Left ventricle myocardium superior (tissue), 1 donor: Measurements from ENCODE around the gene LRBA. TPM values are rescaled to one million over a fixed set of nuclear protein-coding genes. Genes with fewer than 3 reads are reported as not detected.
A peak's percentile ranks its signal among the peaks of the same experiment; 100 is the strongest.

Experiments used
- ATAC-seq: fragments of 200-7000 bp; cut with Tn5 transposase; one replicate; pipeline ENCODE4 v1.9.1; 2020; ENCODE audit warnings: mild to moderate bottlenecking, moderate library complexity
- DNase-seq: peaks from one replicate; pipeline ENCODE4 v3.0.0-alpha.2; 2020
- intact Hi-C: fragments of 100-400 bp; cut with micrococcal nuclease; formaldehyde crosslinking; loops from one replicate; pipeline ENCODE4 v1.11.0; 2022
- total RNA-seq: library from RNA; stranded (reverse); fragmentation: NEBNext Ultra II Directional; extraction: Animal tissue kit (Norgen Biotek cat#: 25700); gene quantifications from one replicate; pipeline ENCODE4 v1.2.1, GENCODE V29; 2021
- donor health status: DM: no; HTN: yes; CAD: no; lungs with severe emphysema.

Gene LRBA
- total RNA-seq, 1 donor from 2014 or later: 21.4 TPM

DNA sequence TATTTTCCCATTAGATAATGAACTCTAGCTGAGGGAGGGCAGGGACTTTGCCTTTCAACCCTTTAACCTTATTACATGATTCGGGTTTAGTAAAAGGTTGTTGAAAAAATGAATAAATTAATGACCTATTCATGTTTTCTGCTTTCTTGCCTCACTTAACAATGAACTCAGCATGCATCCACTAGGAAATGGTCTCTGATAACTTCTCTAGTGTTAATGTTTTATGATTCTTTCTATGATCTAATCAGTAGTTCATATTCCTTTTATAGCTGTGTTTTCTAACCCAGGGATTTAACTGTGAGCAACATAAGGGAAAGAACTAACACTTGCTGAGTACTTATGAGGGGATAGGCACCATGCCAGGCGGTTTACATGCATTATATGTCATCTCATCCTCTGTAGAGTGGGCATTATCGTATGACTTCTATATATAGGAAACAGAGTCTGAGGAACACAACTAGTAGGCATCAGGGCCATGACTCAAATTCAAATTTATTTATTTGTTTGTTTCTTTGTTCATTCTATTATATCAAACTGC, 669.8 kb downstream of the LRBA start:
- ATAC-seq (no peak), DNase-seq (no peak)
- intact Hi-C loops: no loop called here

DNA sequence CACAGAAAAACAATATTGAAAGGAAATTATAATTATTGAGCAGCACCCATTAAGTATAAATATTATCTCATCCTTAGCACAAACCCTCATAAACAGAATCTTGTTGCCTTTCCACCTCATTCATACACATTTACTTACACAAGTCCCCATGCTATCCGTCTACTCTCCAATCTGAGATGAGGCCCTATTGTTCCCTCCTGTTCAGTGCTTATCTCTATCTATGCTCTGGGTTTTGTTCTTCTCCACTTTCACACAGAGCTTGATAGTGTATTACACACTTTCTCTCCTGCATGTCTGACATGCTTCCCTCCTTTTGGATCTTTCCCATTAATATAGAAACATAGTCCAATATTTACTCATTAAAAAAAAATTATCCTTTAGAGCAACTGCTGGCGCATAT, 671.3 kb downstream of the LRBA start:
- ATAC-seq (peak; percentile 82), DNase-seq (no peak)
- intact Hi-C loops: no loop called here

DNA sequence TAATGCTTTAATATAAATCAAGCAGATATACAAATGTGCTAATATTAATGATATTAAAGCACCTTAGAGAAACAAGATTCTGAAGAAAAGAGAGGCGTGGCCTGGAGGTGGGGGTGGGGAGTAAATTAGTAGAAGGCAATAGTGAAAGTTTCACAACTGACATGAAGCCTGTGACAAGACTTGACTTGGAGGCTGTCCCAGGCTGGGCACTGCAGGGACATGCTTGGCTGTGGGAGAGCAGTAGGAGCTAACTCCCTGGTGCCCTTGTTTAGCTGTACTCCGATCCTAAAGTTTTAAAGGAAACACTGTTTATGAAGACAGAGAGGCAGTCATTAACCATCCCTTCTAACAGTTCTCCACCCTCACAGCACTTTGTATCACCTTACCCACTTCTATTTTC, 672.1 kb downstream of the LRBA start:
- peak; percentile 74 for DNase-seq
- peak; percentile 98 for ATAC-seq
- intact Hi-C loops: no loop called here

DNA sequence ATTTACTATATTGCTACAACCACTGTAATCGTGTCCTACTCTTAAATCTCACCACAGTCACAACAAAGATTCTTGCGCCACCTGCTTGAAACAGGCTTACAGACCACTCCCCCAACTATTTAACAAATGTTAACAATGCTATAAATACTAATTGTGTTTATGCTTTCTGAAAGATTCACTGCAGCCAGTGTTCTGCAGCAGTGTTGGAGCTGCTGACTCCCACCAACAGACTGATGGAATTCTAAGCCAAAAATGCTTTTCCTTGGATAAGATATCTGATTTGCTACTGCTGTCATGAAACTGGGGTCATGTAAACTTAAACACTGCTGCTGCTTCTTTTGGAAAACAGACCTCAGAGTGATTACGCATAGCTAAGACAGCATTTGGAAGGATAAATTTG, 677.4 kb downstream of the LRBA start:
- intact Hi-C loops: no loop called here
- no peak for DNase-seq
- no peak for ATAC-seq

DNA sequence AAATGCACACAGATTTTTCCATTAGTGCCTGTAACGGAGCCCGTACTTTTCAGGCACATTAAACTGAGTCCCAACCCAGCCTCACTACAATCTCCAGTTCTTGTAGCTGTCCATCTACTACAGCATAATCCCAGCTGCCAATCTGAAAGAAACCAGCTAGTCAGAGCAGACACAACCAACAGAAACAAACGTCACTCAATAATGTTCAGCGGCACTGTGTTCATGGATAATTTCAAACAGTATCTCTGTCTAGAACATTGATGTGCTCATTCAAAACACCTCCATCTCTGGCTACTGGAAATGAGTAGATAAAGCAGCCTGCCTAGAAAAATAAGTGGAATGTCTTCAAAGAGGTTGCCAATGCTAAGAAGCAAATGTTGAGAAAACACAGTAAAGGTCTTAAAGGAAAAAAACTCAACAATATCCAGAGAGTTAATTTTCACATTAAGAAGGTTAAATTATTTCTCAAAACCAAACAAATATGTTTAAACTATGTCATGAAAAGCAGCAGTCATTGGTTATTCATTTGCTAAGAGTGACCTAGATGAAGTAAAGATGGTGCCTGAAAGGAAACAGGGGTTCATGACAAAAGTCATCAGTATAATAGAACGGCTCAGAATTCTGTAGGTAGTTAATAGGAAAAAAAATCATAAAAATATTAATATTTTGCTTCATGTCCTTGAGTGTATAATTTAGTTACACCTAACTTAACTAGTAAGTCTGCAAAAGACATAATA, 678.2 kb downstream of the LRBA start:
- ATAC-seq (peak; percentile 49), DNase-seq (no peak)
- intact Hi-C loops: no loop called here

DNA sequence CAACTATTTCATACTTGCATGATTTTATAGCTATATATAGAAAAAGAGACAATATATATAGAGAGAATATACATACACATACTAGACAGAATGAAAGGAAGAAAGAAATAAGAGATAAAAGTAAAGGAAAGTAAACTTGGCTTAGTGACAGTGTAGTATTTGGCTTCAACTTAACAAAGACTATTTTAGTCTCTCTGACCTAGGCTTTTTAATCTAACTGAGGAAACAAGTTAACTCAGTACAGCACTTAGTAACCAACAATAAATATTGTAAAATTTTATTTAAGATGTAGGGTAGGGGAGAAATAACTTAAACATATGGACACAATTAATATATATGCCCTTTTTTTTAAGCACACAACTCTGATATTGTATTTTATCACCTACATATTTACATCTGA, 682.1 kb downstream of the LRBA start:
- no peak for DNase-seq
- intact Hi-C loops: no loop called here
- ATAC-seq: peak; percentile 36

DNA sequence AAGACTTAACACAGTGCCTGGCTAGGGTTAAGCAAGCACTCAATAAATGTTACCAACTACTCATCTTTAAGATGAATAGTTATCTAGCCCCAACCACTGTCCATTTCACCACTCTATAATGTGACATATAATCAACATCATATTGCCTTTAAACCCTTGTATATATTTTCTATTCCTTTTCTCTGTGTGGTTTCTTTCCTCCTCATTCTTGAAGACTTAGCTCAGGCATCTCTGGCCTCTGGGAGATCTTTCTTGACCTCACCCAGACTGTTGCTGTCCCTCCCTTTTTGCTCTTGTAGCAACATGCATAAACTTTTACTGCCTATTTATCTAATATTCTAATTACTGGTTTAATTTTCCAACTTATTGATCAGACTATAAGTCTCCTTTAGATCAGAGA, 683.0 kb downstream of the LRBA start:
- no peak for ATAC-seq
- intact Hi-C loops: no loop called here
- no peak for DNase-seq

DNA sequence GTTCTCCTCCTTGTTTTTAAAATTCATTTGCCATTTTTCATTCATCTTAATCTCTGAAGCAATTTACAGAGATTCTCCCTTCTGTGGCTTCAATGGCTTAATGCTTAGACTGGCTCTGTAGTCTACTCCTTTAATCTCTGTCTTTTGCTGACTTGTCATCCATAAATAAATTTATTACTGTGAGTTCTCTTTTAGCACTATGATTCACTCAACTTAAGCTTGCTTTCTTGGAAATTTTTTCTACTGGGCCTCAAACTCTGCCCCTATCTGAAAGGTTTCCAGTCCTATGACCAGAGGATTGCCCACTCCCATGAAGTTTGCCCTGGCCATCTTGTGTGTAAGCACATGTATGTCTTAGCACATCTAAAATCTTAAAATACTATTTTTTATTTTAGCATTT, 685.7 kb downstream of the LRBA start:
- ATAC-seq: no peak

DNA sequence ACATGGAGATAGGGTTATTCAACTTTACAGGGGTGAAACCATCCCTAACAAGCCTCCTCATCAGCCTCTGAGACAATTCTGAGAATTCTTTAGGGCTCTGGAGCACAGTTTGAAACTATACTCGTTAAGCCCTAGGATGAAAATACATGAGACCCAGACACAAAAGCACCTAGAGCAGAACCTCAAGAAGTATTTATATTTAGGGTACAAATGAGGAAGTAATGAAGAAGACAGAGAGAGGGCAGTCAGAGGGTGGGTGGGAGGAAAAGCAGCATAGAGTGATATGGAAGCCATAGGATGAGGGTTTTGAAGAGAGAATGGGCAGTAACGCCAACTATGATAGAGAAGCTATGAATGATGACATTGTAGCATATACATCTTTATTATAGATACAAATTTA, 686.6 kb downstream of the LRBA start:
- intact Hi-C loops: no loop called here
- ATAC-seq (no peak), DNase-seq (no peak)

More for the DNA sequence above, 685.7 kb downstream of the LRBA start:
- DNase-seq: no peak
- intact Hi-C loops: no loop called here

DNA sequence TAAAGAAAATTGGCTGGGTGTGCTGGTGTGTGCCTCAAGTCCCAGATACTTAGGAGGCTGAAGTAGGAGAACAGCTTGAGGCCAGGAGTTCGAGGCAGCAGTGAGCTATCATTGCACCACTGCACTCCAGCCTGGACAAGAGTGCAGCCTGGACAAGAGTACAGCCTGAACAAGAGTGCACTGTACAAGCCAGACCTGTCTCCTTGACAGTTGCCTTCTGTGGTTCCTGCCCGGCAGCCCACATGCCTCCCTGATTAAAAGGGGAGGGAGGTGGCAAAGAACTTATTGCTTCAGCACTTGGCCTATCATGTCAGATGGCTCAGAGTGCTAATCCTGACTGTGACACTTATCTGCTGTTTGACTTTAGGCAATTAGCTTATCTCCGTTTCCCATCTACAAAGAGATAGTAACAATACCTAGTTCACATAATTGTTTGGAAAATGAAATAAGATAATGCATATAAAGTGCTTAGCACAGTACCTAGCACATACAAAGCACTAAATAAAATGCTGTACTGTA, 687.8 kb downstream of the LRBA start:
- no peak for DNase-seq
- intact Hi-C loops: no loop called here
- ATAC-seq: peak; percentile 51

DNA sequence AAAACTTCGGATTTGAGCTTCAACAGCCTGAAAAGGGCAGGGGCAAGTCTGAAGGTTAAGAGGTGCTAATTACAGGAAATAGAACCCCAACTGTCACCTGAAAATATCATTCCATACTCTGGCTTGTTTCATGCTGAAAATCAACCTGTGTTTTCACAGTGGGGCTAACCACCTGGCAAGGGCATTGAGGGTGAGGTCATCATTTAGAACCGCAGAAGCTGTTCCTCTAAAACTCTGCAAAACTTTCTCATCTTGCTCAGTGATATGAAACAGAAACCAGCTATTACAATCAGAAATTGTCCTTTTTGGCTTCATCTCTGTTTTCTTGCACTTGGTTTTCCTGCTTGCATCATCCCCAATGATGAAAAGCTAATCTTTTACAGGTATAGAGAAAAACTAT, 689.2 kb downstream of the LRBA start:
- intact Hi-C loops: no loop called here
- ATAC-seq: no peak
- no peak for DNase-seq

DNA sequence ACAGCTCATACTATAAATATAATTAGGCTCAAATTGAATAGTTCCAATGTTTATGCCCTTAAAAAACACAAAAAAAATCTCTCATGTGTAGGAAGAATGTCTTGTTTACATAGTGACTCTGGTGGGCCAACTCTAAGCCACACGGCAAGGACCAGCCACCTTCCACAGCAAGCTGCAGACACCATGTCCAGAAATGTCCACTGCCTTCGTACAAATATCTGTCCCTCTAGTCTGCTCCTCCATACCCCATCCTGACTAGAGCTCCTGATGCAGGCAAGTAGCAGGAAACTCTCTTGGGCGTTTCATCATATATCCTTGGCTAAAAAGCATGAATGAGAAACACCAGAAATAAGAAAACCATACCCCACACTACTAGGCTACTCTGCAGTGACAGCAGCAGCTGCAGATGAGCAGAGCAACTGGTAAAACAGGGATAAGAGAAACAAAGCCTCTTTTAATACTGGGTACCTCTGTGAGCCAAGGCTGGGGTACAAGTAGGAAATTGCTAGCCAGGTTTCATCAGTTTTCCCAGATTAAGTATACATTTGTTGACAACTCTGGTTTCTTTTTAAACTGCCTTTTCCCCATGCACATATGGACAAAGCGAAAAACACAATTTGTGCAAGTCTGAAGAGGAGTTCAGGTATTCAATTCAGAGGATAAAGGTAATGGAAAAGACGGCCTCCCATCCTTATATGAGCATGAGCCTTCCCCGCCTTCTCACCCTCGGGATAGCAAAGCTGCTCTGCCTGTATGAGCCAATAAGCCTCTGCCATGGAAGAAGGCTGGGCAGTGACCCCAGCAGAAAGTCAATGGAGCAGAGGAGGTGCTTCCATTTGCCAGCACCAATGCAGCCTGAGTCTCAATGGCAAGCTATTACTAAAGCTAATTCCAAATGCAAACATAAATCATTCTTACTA, 691.4 kb downstream of the LRBA start:
- no peak for DNase-seq
- no peak for ATAC-seq
- intact Hi-C loops: no loop called here

DNA sequence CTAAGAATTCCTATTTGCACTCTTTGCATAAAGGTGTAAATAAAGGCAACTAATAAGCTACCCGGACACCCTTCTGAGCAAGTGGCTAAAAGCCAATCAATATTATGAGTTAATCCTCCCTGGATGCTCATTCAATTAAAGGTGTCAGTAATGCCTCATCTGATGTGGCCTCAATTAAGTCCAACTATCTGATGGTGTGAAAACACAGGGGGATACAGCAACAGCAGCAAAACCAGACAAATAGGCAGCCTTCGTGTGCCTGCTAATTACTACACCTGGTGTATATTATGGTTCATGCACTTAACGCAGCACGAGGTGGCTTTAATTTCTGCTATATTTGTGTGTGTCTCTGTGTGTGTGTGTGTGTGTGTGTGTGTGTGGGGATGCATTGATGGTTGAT, 692.4 kb downstream of the LRBA start:
- no peak for DNase-seq
- intact Hi-C loops: no loop called here
- no peak for ATAC-seq

DNA sequence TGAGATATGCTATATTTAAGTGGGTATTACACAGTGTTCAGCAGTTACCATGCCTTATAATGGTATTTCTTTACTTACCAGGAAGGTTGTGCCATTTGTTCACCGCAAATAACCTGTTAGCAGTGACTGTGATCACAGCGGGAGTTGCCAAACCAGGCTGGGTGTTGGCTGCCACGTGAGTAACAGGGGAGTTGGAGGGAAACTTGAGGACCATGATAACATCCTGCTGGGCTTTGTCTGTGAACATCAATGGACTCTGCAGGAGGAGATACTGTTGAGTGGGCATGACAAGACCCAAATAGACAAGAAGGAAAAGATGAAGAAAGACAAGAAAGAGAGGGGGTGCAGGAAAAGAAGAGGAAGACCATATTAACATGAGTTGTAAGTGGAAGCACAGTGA, 694.0 kb downstream of the LRBA start:
- intact Hi-C loops: no loop called here
- DNase-seq (no peak), ATAC-seq (no peak)

DNA sequence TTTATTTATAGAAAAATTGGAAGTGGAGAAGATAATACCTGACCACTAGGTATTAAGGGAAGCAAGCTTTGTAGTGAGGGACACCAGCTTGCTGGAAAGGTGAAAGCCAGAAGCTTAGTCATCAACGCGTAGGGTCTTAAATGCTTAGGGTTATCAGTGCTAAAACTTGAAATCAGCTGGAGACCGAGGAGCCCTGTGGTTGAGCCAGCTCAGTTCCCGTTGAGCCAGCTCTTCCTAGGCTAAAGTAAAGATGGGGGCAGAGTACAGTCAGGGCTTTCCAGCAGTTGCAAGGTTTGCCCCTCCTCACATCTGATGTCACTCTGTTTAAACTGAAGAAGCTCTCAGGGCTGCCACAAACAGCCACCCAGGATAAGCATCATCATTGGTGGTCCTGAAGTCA, 696.1 kb downstream of the LRBA start:
- DNase-seq (no peak), ATAC-seq (no peak)
- intact Hi-C loops: no loop called here

DNA sequence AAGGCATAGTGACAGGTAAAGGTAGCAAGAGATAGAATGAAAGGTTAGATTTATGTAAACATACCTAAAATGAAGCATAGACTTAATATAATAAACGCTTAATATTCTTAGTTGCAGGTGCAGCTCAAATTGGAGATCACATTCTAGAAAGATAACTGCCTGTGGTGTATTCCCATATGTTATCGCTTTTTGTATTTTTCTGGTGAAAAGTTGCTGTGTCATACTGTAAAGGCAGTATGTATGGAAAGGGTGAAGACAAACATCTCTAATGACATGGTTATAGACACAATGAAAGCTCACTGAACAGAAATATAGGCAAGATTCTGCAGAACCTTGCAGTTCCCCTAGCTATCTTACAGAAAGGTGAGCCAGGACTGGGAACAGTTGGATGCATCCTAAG, 696.6 kb downstream of the LRBA start:
- intact Hi-C loops: no loop called here
- ATAC-seq: no peak
- DNase-seq: no peak

DNA sequence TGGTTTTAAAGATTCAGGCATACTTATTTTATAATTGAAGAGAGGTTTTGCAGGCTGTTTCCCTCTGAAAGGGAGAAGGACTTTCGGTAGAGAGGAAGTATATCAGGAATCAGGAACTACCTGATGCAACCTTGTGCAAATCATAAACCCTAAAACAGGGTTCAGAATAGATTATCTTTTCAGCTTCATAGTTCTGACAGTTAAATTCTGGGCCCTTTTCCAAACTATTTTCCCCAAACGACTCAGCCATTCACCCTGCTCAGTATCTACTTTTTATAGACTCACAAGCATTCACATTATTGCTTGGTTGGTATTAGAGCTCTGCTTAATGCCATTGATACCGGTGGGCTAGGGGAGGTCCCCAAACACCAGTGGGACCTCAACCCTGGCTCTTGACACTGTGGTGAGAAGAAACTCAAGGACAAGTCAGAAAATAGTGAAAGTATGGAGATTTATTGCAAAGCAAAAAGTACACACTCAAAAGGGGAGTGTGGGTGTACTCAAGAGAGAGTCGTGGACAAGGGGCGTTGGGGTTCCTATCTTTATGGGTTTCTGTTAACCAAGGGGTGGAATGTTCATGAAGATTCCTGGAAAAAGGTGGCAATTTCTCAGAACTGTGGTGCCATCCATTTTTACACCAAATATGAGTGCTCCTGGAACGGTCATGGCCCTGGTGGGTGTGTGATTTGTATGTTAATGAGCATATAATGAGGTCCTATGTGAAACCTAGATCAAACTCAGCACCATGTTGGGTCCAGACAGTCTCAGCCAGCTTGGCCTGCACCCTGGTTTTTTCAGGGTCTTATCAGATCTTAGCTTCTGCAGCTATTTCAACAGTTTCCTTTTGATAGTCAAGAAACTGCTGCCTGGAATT, 698.5 kb downstream of the LRBA start:
- ATAC-seq: no peak
- no peak for DNase-seq
- intact Hi-C loops: no loop called here

DNA sequence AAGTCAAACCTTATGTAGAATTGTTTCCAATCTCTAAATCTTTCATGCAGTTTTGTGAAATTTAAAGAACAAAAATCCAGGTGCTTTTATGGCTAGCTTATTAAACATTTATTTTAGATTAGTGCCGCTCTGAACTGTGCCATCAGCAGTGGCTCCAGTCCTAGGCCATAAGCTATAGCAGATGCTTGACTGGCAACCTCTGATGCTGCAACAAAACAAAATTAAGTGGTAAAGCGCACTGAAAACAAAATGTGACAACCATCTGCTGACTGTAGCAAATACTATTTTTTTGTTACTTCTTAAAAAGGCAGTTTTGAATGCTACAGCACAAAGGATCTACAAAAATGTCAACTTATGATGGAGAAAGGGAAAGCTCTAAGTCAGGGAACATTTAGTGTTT, 699.4 kb downstream of the LRBA start:
- DNase-seq: no peak
- ATAC-seq: no peak
- intact Hi-C loops: no loop called here

DNA sequence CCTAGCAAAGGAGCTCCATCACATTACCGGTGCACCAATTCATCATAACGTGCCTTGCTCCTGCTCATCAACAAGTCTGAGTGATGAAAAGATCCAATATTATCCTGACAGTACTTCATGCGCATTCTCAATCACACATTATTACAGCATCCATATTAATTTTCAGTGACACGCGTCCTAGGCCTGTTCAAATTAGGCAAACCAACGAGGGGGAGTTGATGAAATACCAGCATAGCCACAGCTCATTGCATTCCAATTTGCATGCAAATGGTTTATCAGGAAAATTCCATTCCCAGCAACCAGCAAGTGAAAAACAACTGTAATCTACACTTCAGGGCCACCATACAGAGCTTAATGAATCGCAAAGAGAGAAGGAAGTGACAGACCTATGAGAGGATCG, 699.9 kb downstream of the LRBA start:
- no peak for ATAC-seq
- intact Hi-C loops: no loop called here

More for the DNA sequence above, 699.9 kb downstream of the LRBA start:
- DNase-seq: no peak
